SU-DHL-6 (cell line): ENCODE measurements around the gene RANGRF.

ENCODE experiments used
- H2AFZ ChIP-seq: fragments of 200-600 bp; sonication (generic); 2 replicates; pipeline ENCODE4 v1.6.1; 2014; ENCODE audit warnings: low read depth, mild to moderate bottlenecking, moderate library complexity, mixed read lengths, antibody characterized with exemption, low read length; ENCODE audit not compliant: severe bottlenecking
- H3F3A ChIP-seq: fragments of 200-600 bp; shearing (Covaris generic); 2 replicates; pipeline ENCODE4 v1.6.0; 2016; ENCODE audit warnings: antibody characterized with exemption, mild to moderate bottlenecking; ENCODE audit not compliant: insufficient read depth
- H3K27ac ChIP-seq: fragments of 200-600 bp; sonication (generic); 2 replicates; pipeline ENCODE4 v1.5.1; 2016; ENCODE audit warnings: low read depth, mild to moderate bottlenecking, low read length, moderate library complexity, mixed read lengths
- H3K27me3 ChIP-seq: fragments of 200-600 bp; sonication (generic), shearing (Covaris generic); 2 replicates; pipeline ENCODE4 v1.6.0; 2014; ENCODE audit warnings: mild to moderate bottlenecking, low read length
- H3K36me3 ChIP-seq: fragments of 200-600 bp; sonication (generic); 2 replicates; pipeline ENCODE4 v1.6.1; 2014; ENCODE audit warnings: mild to moderate bottlenecking, low read length, mixed read lengths
- H3K4me2 ChIP-seq: fragments of 300-600, 200-600 bp; shearing (Covaris generic), sonication (generic); 2 replicates; pipeline ENCODE4 v1.6.0; 2014; ENCODE audit warnings: low read length, low read depth, mild to moderate bottlenecking; ENCODE audit not compliant: poor library complexity, severe bottlenecking
- H3K4me3 ChIP-seq: fragments of 200-600 bp; sonication (generic); 2 replicates; pipeline ENCODE4 v1.5.1; 2014; ENCODE audit warnings: antibody characterized with exemption, low read length, mild to moderate bottlenecking, mixed read lengths; ENCODE audit not compliant: insufficient read depth, poor library complexity, severe bottlenecking
- H3K79me2 ChIP-seq: fragments of 200-600 bp; sonication (generic); 2 replicates; pipeline ENCODE4 v1.6.1; 2014; ENCODE audit warnings: mild to moderate bottlenecking, low read length, moderate library complexity; ENCODE audit not compliant: insufficient read depth
- H3K9ac ChIP-seq: fragments of 200-600 bp; sonication (generic); 2 replicates; pipeline ENCODE4 v1.7.0; 2014; ENCODE audit warnings: mild to moderate bottlenecking, low read length
- H3K9me2 ChIP-seq: fragments of 200-600 bp; sonication (generic); replicated peaks from 2 replicates; pipeline ENCODE4 v1.6.1; 2014; ENCODE audit warnings: low read length; ENCODE audit not compliant: insufficient read depth
- H3K9me3 ChIP-seq: fragments of 200-600 bp; sonication (generic); 2 replicates; pipeline ENCODE4 v1.6.1; 2014; ENCODE audit warnings: low read length, mixed read lengths; ENCODE audit not compliant: insufficient read depth
- H4K20me1 ChIP-seq: fragments of 200-600 bp; sonication (generic); 2 replicates; pipeline ENCODE4 v1.6.1; 2014; ENCODE audit warnings: low read depth, mild to moderate bottlenecking, antibody characterized with exemption, low read length, moderate library complexity, mixed read lengths
- EZH2phosphoT487 ChIP-seq: fragments of 200-600 bp; sonication (generic), shearing (Covaris generic); conservative IDR thresholded peaks from 2 replicates; pipeline ENCODE4 v1.6.1; 2018; ENCODE audit warnings: mild to moderate bottlenecking, antibody characterized with exemption, low read length, moderate library complexity, mixed read lengths
- TF ChIP-seq, protein P1 (sequence below): fragments of 200-600 bp; sonication (generic); IDR thresholded peaks from one replicate; pipeline ENCODE4 v1.5.1; 2017; ENCODE audit warnings: antibody characterized with exemption, mild to moderate bottlenecking, low read length, moderate library complexity; ENCODE audit not compliant: insufficient read depth, poor library complexity, severe bottlenecking

The RANGRF gene

DNA sequence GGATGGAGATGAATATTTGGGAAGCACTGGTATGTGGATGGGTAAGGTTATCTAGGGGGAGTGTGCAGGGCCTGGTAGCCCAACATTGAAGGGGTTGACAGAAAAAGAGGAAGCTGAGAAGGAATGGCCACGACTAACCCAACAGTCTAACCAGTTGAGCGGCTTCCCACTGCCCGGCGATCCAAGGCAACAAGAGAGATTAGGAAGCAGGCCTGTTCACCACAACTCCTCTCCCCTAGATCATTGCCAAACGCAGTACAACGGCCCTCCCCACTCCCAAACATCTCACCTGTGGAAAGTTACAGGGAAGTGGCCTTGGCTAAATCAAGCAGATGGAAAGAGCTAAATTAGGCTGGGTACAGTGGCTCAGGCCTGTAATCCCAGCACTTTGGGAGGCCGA lies 11.2 kb upstream of the RANGRF start:
- Histone ChIP-seq H3K27ac (no peak overlapping the region), H3K9me2 (no peaks in the 10 kb centered on the region), H2AFZ (no peak overlapping the region), H3K4me2 (no peak overlapping the region), H3F3A (no peaks in the 10 kb centered on the region), H3K27me3 (no peaks in the 10 kb centered on the region), H3K9ac (no peak overlapping the region), H3K79me2 (no peaks in the 10 kb centered on the region), H3K9me3 (no peaks in the 10 kb centered on the region), H4K20me1 (no peaks in the 10 kb centered on the region), H3K4me3 (no peak overlapping the region), H3K36me3 (no peaks in the 10 kb centered on the region)
- no peak for TF ChIP-seq EZH2phosphoT487
- TF ChIP-seq, protein P1, sequence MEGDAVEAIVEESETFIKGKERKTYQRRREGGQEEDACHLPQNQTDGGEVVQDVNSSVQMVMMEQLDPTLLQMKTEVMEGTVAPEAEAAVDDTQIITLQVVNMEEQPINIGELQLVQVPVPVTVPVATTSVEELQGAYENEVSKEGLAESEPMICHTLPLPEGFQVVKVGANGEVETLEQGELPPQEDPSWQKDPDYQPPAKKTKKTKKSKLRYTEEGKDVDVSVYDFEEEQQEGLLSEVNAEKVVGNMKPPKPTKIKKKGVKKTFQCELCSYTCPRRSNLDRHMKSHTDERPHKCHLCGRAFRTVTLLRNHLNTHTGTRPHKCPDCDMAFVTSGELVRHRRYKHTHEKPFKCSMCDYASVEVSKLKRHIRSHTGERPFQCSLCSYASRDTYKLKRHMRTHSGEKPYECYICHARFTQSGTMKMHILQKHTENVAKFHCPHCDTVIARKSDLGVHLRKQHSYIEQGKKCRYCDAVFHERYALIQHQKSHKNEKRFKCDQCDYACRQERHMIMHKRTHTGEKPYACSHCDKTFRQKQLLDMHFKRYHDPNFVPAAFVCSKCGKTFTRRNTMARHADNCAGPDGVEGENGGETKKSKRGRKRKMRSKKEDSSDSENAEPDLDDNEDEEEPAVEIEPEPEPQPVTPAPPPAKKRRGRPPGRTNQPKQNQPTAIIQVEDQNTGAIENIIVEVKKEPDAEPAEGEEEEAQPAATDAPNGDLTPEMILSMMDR: no peak

DNA sequence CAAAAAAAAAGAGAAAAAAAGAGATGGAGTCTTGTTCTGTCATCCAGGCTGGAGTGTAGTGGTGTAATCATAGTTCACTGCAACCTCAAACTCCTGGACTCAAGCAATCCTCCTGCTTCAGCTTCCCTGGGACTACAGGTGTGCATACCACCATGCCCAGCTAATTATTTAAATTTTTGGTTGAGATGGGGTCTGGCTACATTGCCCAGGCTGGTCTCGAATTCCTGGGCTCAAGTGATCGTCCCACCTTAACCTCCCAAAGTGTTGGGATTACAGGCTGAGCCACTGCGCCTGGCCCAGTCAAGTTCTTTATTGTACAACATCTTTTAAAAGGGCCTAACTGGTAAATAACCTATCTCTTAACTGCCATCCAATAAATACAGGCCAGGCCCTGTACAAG lies 6.1 kb upstream of the RANGRF start:
- no peak overlapping the region for H3K9ac ChIP-seq
- H3K36me3 ChIP-seq: no peaks in the 10 kb centered on the region
- H3K79me2 ChIP-seq: no peaks in the 10 kb centered on the region
- H3K4me3 ChIP-seq: no peak overlapping the region
- H3K27me3 ChIP-seq: no peaks in the 10 kb centered on the region
- H3F3A ChIP-seq: no peaks in the 10 kb centered on the region
- H3K4me2 ChIP-seq: no peak overlapping the region
- TF ChIP-seq, protein P1: no peak
- no peak for TF ChIP-seq EZH2phosphoT487
- H3K9me2 ChIP-seq: no peaks in the 10 kb centered on the region
- no peak overlapping the region for H3K27ac ChIP-seq
- no peaks in the 10 kb centered on the region for H4K20me1 ChIP-seq
- H3K9me3 ChIP-seq: no peaks in the 10 kb centered on the region
- no peak overlapping the region for H2AFZ ChIP-seq

DNA sequence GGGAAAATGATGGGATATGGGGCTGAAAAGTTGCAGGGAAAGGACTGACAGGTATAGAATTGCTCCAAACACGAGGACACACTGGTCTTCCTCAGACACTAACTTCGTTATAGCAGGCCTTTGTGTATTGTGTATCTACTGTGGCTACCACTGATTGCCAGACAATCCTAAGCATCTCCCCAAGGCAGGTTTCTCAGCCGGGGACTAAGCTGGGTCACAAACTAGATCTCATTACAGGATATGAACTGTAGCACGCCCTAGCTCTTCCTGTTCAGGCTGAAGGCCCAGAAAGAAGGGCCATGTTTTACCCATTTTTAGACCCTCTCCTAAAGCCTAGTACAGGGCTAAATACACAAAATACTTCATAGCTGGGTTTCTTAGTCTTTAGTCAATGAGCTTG lies 5.1 kb upstream of the RANGRF start:
- H4K20me1 ChIP-seq: no peaks in the 10 kb centered on the region
- TF ChIP-seq EZH2phosphoT487: no peak
- TF ChIP-seq, protein P1: no peak
- no peaks in the 10 kb centered on the region for H3K9me2 ChIP-seq
- H3F3A ChIP-seq: 0 out of 2 replicates have a peak, but pooled peaks cover 3% of the 10 kb centered on the region
- H2AFZ ChIP-seq: no peak overlapping the region
- no peaks in the 10 kb centered on the region for H3K9me3 ChIP-seq
- H3K4me3 ChIP-seq: no peak overlapping the region
- H3K4me2 ChIP-seq: no peak overlapping the region
- no peaks in the 10 kb centered on the region for H3K36me3 ChIP-seq
- H3K27ac ChIP-seq: no peak overlapping the region
- no peaks in the 10 kb centered on the region for H3K27me3 ChIP-seq
- H3K79me2 ChIP-seq: no peaks in the 10 kb centered on the region
- no peak overlapping the region for H3K9ac ChIP-seq
